GM18517 (cell line): ENCODE results near the gene ZNF365.
"Not testable (repeated sequence)": the region's sequence is repeated elsewhere in the genome, so short reads cannot be mapped to it uniquely, and the experiment has no call there.

Experiments
- ATAC-seq: cut with Tn5 transposase; IDR thresholded peaks from one replicate; pipeline ENCODE4 v1.9.1; 2021; ENCODE audit warnings: mild to moderate bottlenecking, moderate library complexity; ENCODE audit not compliant: unreplicated experiment

Gene ZNF365

DNA sequence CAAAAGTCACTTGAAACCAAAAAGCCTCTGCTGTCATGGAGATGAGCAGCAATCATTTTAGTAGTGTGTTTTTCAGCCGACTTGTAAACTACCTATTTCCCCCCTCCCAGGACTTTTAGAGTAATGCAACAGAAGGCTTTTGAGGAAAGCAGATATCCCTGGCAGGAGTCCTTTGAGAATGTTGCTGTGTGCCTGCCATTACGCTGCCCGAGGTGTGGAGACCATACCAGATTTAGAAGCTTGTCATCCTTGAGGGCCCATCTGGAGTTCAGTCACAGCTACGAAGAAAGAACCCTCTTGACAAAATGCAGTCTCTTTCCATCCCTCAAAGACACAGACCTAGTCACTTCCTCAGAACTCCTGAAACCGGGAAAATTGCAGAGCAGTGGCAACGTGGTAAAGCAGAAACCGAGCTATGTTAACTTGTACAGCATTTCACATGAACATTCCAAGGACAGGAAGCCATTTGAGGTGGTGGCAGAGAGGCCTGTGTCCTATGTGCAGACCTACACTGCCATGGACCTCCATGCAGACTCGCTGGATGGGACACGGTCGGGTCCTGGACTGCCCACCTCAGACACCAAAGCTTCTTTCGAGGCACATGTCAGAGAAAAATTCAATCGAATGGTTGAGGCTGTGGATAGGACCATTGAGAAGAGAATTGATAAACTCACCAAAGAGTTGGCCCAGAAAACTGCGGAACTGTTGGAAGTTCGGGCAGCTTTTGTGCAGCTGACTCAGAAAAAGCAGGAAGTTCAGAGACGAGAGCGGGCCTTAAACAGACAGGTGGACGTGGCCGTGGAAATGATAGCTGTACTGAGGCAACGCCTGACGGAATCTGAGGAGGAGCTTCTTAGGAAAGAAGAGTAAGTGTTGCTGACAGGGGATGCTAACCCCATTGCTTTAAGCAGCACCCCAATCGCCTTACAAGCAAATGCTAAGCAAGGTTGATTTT, 2.2 kb downstream of the ZNF365 start:
- no peak for ATAC-seq

- no peak for ATAC-seq
Observed at GRCh38 chr10:62377026-62377415, 2.9 kb downstream of the ZNF365 start.

DNA sequence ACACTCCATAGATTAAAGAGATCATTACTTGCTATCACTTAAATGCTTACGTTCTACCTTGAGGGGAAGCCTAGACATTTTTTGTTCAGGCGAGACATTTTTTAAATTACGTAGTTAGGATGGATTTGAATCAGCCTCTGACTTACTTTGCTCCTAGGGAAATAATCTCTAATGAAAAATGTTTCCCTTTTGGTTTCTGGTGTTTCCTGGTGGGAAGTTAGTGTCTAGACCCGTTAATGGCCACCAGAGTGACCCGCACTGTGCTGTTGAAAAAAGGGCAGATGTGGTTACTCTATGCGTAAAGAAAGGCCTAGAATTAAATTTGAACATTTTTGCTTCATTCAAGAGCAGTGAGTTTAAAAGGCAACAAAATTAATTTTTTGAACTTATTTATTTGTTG, 3.8 kb downstream of the ZNF365 start:
- ATAC-seq = no peak

- not testable (repeated sequence) for ATAC-seq
Observed at GRCh38 chr10:62378877-62379276, 4.7 kb downstream of the ZNF365 start.

DNA sequence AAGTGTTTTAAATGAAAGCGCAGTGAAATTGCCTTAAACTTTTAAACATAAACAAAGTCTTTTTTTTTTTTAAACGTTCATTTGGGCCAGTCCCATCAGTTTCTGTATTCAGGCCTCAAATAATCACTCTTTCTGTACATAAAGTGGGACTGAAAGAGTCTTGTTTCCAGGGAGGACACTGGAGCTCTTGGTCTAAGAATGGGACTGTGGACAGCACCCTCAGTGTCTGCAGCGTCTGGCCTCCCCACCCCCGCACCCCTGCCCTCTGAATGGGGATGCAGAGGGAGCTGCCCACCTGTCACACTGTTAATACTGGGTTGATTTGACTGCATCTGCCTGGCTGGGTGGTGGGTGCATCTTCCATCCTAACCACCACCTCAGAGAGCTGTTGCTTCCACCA, 5.2 kb downstream of the ZNF365 start:
- ATAC-seq = no peak

DNA sequence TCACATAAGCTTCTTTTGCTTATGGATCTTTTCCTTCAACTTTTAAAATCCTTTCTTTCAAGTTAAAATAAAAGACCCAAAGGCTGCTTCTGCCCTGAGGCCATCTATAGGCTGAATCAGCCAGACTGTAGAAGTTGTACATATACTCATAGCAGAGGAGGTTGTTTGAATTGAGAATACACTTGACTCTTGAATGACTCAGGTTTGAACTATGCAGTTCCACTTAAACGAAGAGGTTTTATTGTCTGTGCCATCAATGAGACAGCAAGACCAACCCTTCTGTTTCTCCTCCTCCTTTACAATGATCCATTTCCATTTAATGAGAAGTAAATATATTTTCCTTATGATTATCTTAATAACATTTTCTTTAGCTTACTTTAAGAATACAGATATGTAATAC, 5.8 kb downstream of the ZNF365 start:
- no peak for ATAC-seq

- ATAC-seq = no peak
Observed at GRCh38 chr10:62381385-62382102, 7.4 kb downstream of the ZNF365 start.

DNA sequence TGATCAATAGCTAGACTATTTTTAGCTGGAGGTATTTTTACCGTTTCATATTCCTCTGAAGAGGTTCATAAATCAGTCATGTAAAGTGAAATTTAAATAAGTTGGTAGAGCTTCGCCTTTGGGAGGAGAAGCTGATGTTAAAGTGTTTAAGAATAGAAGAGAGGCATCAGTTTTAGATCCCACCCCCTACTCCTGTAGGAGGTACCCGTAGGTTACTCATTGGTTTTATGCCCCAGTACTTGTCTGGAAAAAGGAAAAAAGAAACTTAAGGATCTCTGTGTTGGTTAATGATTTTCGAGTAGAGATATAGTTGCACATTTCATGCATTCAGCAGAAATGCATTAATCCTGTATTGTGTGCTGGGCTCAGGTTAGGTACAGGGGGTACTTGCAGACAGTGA, 8.7 kb downstream of the ZNF365 start:
- no peak for ATAC-seq

GRCh38 chr10:62384057-62384446, 9.9 kb downstream of the ZNF365 start:
- no peak for ATAC-seq

DNA sequence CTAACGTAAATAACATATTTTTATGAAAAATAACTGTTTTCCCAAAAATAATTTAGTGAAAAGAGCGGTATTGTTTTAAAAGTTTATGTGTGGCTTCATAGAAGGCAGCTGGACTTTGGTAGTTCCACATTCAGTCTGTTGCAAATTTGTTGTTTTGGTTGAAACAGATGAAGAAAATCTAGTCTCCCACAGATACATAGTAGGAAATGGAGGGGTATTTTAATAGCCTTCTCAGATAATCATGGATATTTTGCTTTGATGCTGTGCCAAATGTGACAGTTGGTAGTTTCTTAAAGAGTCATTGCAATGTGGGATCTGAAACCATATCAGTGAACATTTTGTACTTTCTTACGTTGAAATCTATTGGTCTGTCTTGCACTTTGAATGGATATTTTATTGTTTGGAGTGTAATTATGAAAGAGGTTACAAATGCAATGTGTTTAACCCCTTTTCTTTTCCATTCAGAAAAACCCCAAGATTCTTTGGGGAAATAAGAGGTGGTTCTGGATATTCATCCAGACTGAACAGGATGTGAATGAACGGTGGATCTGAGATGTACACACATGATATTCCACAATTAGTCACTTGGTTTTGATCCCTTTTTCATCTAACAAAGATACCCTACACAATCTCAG, 10.4 kb downstream of the ZNF365 start:
- no peak for ATAC-seq

DNA sequence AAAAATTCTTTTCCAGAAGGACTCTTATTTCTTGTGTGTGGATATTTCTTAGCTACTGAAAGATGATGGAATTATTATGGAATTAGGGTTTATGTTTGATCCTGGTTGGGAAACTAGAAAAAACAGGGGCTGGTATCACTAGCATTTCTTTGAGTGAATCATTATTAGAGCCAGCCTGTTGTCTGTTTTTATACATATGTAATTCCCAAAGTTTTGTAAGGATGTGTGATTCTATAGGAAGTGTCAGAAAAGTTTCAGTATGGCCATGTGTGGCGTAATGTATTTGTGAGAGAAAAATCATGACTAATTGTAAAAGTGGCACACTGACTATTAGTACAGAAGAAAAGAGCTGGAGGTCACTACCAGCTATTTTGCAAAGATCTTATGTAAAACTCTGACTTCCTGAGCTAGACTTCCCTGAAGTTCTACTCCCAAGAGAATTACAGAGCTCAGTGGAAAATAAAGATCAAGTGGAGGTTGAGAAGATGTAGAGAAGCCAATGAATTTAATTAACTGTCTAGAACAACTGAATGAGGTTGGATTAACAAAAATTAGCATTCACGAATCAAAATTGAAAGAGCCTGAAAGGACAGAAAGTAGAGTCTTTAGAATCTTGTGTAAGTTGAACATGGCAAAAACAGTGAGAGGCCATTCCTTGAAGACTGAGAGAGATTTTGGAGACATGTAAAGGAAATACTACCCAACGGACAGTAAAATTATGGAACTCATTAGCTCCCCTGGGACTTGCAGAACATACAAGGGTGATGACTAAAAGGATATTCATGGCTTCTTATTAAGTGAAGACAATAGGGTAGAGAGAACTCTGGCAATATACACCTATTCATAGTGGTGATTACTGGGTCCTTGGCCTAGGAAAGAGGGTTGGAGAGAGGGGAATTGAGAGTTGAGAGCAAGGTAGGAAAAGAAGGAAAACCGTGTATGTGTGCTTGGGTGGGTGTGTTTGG, 12.5 kb downstream of the ZNF365 start:
- no peak for ATAC-seq

DNA sequence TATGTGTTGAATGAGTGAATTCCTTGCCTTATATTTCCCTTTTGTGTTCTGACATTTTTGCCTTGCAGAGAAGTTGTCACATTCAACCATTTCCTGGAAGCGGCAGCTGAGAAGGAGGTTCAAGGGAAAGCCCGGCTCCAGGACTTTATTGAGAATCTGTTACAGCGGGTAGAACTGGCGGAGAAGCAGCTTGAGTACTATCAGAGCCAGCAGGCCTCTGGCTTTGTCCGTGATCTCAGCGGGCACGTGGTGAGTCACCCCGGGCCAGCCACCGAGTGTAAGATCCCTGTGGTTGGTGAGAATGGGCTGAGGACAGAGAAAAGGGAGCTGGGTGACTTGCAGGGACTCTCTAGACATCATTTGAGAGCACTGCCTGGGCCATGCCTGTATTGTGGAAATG, 14.2 kb downstream of the ZNF365 start:
- no peak for ATAC-seq

GRCh38 chr10:62390497-62391176, 16.5 kb downstream of the ZNF365 start:
- no peak for ATAC-seq

DNA sequence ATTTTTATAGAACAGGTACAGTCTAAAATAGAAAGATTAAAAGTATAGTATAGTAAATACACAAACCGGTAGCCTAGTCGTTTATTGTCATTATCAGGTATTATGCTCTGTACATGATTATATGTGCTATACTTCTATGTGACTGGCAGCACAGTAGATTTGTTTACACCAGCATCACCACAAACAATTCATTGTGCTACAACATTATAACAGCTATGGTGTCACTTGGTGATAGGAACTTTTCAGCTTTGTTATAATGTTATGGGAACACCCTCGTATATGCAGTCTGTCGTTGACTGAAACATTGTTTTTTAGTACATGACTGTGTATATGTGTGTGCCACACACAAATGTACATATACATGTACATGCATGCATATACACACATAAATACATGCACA, 19.1 kb downstream of the ZNF365 start:
- no peak for ATAC-seq

- ATAC-seq = no peak
Observed at GRCh38 chr10:62394556-62395018, 20.4 kb downstream of the ZNF365 start.

- no peak for ATAC-seq
Observed at GRCh38 chr10:62395892-62396291, 21.7 kb downstream of the ZNF365 start.

DNA sequence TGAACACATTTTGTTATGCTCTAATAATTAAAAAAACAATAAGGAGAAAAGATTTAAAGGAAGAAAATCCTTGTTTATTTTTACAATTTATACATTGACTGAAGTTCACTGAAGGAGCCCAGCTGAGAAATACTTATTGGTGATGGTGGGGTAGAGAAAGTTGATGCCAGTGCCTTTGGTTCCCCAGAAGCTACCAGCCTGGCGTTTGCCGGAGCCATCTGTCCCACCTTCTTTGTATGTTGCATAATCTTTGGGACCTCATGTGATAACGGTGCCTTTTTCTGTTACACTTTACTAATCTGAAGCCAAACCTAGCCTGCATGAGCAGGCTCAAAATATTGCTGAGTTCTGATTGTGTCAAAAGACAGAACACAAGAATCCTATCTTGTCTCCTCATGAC, 22.7 kb downstream of the ZNF365 start:
- no peak for ATAC-seq

DNA sequence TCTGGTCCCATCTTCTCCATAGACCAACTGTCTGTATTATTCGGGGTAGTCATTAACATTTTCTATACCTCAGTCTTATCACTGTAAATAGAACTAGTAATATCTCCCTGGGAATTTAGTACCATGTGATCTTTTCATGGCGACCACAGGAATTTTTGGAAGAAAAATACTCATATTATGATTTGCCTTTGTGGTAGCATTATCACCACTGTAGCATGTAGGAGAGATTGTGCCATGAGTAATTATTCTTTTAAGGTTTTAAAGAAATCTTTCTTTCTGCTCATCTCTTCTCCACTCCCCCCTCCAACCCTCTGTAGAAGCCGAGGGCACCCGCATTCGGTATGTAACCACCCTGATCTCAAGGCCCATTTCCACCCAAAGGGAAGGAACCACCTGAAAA, 25.0 kb downstream of the ZNF365 start:
- no peak for ATAC-seq

GRCh38 chr10:62402508-62402907, 28.3 kb downstream of the ZNF365 start:
- no peak for ATAC-seq

GRCh38 chr10:62410528-62410927, 36.4 kb downstream of the ZNF365 start:
- not testable (repeated sequence) for ATAC-seq
